Bronchial epithelial cell (primary cell): ENCODE data around the gene SH3RF1. TPM values are rescaled to one million over a fixed set of nuclear protein-coding genes. Genes with fewer than 3 reads are reported as not detected.
A peak's percentile ranks its signal among the peaks of the same experiment; 100 is the strongest.

Source experiments
- DNase-seq: peaks from one replicate; pipeline ENCODE4 v3.0.0-alpha.2; 2010; ENCODE audit warnings: low read depth
- FAIRE-seq: peaks from 2 replicates; lab custom pipeline; 2011; peaks lifted over from hg19 to GRCh38; lab: Jason Lieb, UNC
- H3K27me3 ChIP-seq: 2 replicates; pipeline ENCODE4 v1.5.1; 2011; ENCODE audit warnings: low read length; ENCODE audit not compliant: control insufficient read depth, insufficient read depth
- H3K36me3 ChIP-seq: 2 replicates; pipeline ENCODE4 v1.5.1; 2011; ENCODE audit warnings: low read length; ENCODE audit not compliant: control insufficient read depth, insufficient read depth
- H3K4me3 ChIP-seq: 2 replicates; pipeline ENCODE4 v1.5.1; 2011; ENCODE audit warnings: mild to moderate bottlenecking, low read depth, low read length, control low read depth
- CTCF ChIP-seq: IDR thresholded peaks from 2 replicates; pipeline ENCODE4 v1.5.1; 2011; ENCODE audit warnings: mild to moderate bottlenecking, moderate library complexity, low read length, control low read depth, inconsistent platforms; ENCODE audit not compliant: insufficient read depth, severe bottlenecking
- total RNA-seq: library from RNA; depleted of rRNA; stranded (reverse); fragments of >200 nt; gene quantifications from 2 replicates; pipeline ENCODE4 v1.2.1, GENCODE V29; 2014

The SH3RF1 gene
- total RNA-seq, 1 donor from 2014 or later = 9.0 TPM

- DNase-seq = peak; percentile 35
- FAIRE-seq = no peak
- Histone ChIP-seq H3K27me3 (no peaks in the 10 kb centered on the region), H3K4me3 (no peak overlapping the region), H3K36me3 (no peaks in the 10 kb centered on the region)
- TF ChIP-seq CTCF = no peak
These were observed 190.6 kb downstream of the SH3RF1 start for GRCh38 chr4:169079942-169080827.

- Histone ChIP-seq H3K36me3 (no peaks in the 10 kb centered on the region), H3K4me3 (no peak overlapping the region), H3K27me3 (no peaks in the 10 kb centered on the region)
- no peak for FAIRE-seq
- TF ChIP-seq CTCF = no peak
- no peak for DNase-seq
These were observed 196.6 kb downstream of the SH3RF1 start for GRCh38 chr4:169074117-169074516.

GRCh38 chr4:169071747-169072146 lies 199.0 kb downstream of the SH3RF1 start:
- Histone ChIP-seq H3K27me3 (no peaks in the 10 kb centered on the region), H3K36me3 (no peaks in the 10 kb centered on the region), H3K4me3 (no peak overlapping the region)
- FAIRE-seq (no peak), DNase-seq (no peak)
- TF ChIP-seq CTCF = no peak

GRCh38 chr4:169070895-169071218 lies 199.9 kb downstream of the SH3RF1 start:
- TF ChIP-seq CTCF = no peak
- Histone ChIP-seq H3K36me3 (no peaks in the 10 kb centered on the region), H3K27me3 (no peaks in the 10 kb centered on the region), H3K4me3 (no peak overlapping the region)
- DNase-seq = peak; percentile 90
- no peak for FAIRE-seq

GRCh38 chr4:169070071-169070894 lies 200.5 kb downstream of the SH3RF1 start:
- H3K36me3 ChIP-seq = no peaks in the 10 kb centered on the region
- FAIRE-seq (peak; percentile 93), DNase-seq (peak; percentile 100)
- peak overlapping the region; percentile 8 for H3K4me3 ChIP-seq
- no peaks in the 10 kb centered on the region for H3K27me3 ChIP-seq
- TF ChIP-seq CTCF = no peak
